RCC 7860 (cell line): Measurements from ENCODE around the gene SBK2.
"Not testable (repeated sequence)": the region's sequence is repeated elsewhere in the genome, so short reads cannot be mapped to it uniquely, and the experiment has no call there.

Experiments
- DNase-seq: peaks from one replicate; pipeline ENCODE4 v3.0.0-alpha.2; 2015; ENCODE audit warnings: low spot score
- FAIRE-seq: peaks from 2 replicates; lab custom pipeline; 2012; peaks lifted over from hg19 to GRCh38; lab: Jason Lieb, UNC

Gene SBK2

GRCh38 chr19:55536951-55537740 is at the start of gene SBK2:
Gene SBK2 (minus strand): TSS chr19:55537133. CDS start chr19:55536294, 839 bp downstream.
- DNase-seq (no peak), FAIRE-seq (no peak)

GRCh38 chr19:55585658-55586339 is 48.9 kb upstream of the SBK2 start:
- FAIRE-seq (no peak), DNase-seq (no peak)

GRCh38 chr19:55584871-55585270 is 47.9 kb upstream of the SBK2 start:
- FAIRE-seq (no peak), DNase-seq (no peak)

GRCh38 chr19:55583897-55584296 is 47.0 kb upstream of the SBK2 start:
- not testable (repeated sequence) for DNase-seq, FAIRE-seq

GRCh38 chr19:55582284-55582683 is 45.4 kb upstream of the SBK2 start:
- FAIRE-seq = not testable (repeated sequence)

GRCh38 chr19:55581823-55582223 is 44.9 kb upstream of the SBK2 start:
- FAIRE-seq (peak; percentile 67), DNase-seq (peak; percentile 70)

More at GRCh38 chr19:55582284-55582683, 45.4 kb upstream of the SBK2 start:
- not testable (repeated sequence) for DNase-seq

- FAIRE-seq (no peak), DNase-seq (no peak)
Observed at GRCh38 chr19:55581145-55581822, 44.4 kb upstream of the SBK2 start.

GRCh38 chr19:55580628-55581144 is 43.8 kb upstream of the SBK2 start, which contains the start of gene ZNF579:
Gene ZNF579 (minus strand): TSS chr19:55580848. CDS start chr19:55579639, 1,209 bp downstream.
- no peak for FAIRE-seq

GRCh38 chr19:55579766-55580621 is 43.1 kb upstream of the SBK2 start:
- FAIRE-seq = no peak
- DNase-seq = no peak

More at GRCh38 chr19:55580628-55581144, 43.8 kb upstream of the SBK2 start, which contains the start of gene ZNF579:
- peak; percentile 50 for DNase-seq

- FAIRE-seq (no peak), DNase-seq (no peak)
Observed at GRCh38 chr19:55578761-55579747, 42.1 kb upstream of the SBK2 start.

GRCh38 chr19:55578031-55578760 is 41.3 kb upstream of the SBK2 start:
- DNase-seq (no peak), FAIRE-seq (no peak)

- no peak for FAIRE-seq
- no peak for DNase-seq
Observed at GRCh38 chr19:55576746-55577145, 39.8 kb upstream of the SBK2 start.

- DNase-seq, FAIRE-seq: not testable (repeated sequence)
Observed at GRCh38 chr19:55573929-55574328, 37.0 kb upstream of the SBK2 start.

- not testable (repeated sequence) for DNase-seq, FAIRE-seq
Observed at GRCh38 chr19:55569477-55569876, 32.5 kb upstream of the SBK2 start.

GRCh38 chr19:55567708-55568328 is 30.9 kb upstream of the SBK2 start:
- no peak for FAIRE-seq
- DNase-seq = no peak

GRCh38 chr19:55566823-55567222 is 29.9 kb upstream of the SBK2 start:
- DNase-seq (no peak), FAIRE-seq (no peak)

GRCh38 chr19:55563261-55563690 is 26.3 kb upstream of the SBK2 start:
- FAIRE-seq = no peak
- no peak for DNase-seq

- no peak for DNase-seq
- no peak for FAIRE-seq
Observed at GRCh38 chr19:55559684-55560083, 22.8 kb upstream of the SBK2 start.
